GM23338 (cell line): ENCODE data around the gene ELL3. TPM values are rescaled to one million over a fixed set of nuclear protein-coding genes. Genes with fewer than 3 reads are reported as not detected.
A peak's percentile ranks its signal among the peaks of the same experiment; 100 is the strongest.

ENCODE experiments used
- ATAC-seq: fragments of 200-7000 bp; cut with Tn5 transposase; 3 replicates; pipeline ENCODE4 v1.9.1; 2020
- DNase-seq: peaks from one replicate; pipeline ENCODE4 v3.0.0-alpha.2; 2015; ENCODE audit warnings: low spot score
- H2AFZ ChIP-seq: fragments of 200-600 bp; sonication (generic); 2 replicates; pipeline ENCODE4 v1.8.0; 2016; ENCODE audit warnings: antibody characterized with exemption, mild to moderate bottlenecking, moderate library complexity
- H3F3A ChIP-seq: fragments of 200-600 bp; sonication (generic); replicated peaks from 2 replicates; pipeline ENCODE4 v1.8.0; 2017; ENCODE audit warnings: antibody characterized with exemption, mixed run types, low read depth
- H3K27ac ChIP-seq: fragments of 200-600 bp; sonication (generic); 2 replicates; pipeline ENCODE4 v1.6.1; 2016; ENCODE audit warnings: low read depth
- H3K27me3 ChIP-seq: fragments of 200-600 bp; sonication (generic); 2 replicates; pipeline ENCODE4 v1.8.0; 2016; ENCODE audit warnings: mild to moderate bottlenecking, mixed run types, moderate library complexity; ENCODE audit not compliant: insufficient read depth
- H3K36me3 ChIP-seq: fragments of 200-600 bp; sonication (generic); 2 replicates; pipeline ENCODE4 v1.8.0; 2016; ENCODE audit warnings: mild to moderate bottlenecking; ENCODE audit not compliant: insufficient read depth
- H3K4me1 ChIP-seq: fragments of 200-600 bp; sonication (generic); 2 replicates; pipeline ENCODE4 v1.8.0; 2016; ENCODE audit warnings: mild to moderate bottlenecking, moderate library complexity; ENCODE audit not compliant: insufficient read depth
- H3K4me2 ChIP-seq: fragments of 200-600 bp; sonication (generic); 2 replicates; pipeline ENCODE4 v1.7.1; 2017; ENCODE audit warnings: mixed run types
- H3K4me3 ChIP-seq: fragments of 200-600 bp; sonication (generic); 2 replicates; pipeline ENCODE4 v1.6.1; 2016; ENCODE audit warnings: mixed run types
- H3K79me2 ChIP-seq: fragments of 200-600 bp; sonication (generic); replicated peaks from 2 replicates; pipeline ENCODE4 v1.8.0; 2017; ENCODE audit warnings: mild to moderate bottlenecking; ENCODE audit not compliant: insufficient read depth
- H3K9me2 ChIP-seq: fragments of 200-600 bp; sonication (generic); 2 replicates; pipeline ENCODE4 v1.8.0; 2017; ENCODE audit not compliant: insufficient read depth
- H4K20me1 ChIP-seq: fragments of 200-600 bp; sonication (generic); replicated peaks from 2 replicates; pipeline ENCODE4 v1.8.0; 2017; ENCODE audit warnings: mild to moderate bottlenecking; ENCODE audit not compliant: insufficient read depth
- H3K27ac Mint-ChIP-seq: 2 replicates; pipeline ENCODE4 v1.8.0; 2020; ENCODE audit warnings: inconsistent platforms, mild to moderate bottlenecking, moderate library complexity, mixed read lengths
- H3K27me3 Mint-ChIP-seq: 3 replicates; pipeline ENCODE4 v1.8.0; 2022; ENCODE audit warnings: low read depth, mild to moderate bottlenecking, moderate library complexity, mixed read lengths, inconsistent platforms; ENCODE audit not compliant: insufficient read depth, poor library complexity
- H3K36me3 Mint-ChIP-seq: 3 replicates; pipeline ENCODE4 v1.8.0; 2021; ENCODE audit warnings: low read depth, mild to moderate bottlenecking, inconsistent platforms, moderate library complexity, mixed read lengths
- H3K4me1 Mint-ChIP-seq: 3 replicates; pipeline ENCODE4 v1.8.0; 2020; ENCODE audit warnings: mild to moderate bottlenecking, inconsistent platforms, mixed read lengths
- H3K4me3 Mint-ChIP-seq: 3 replicates; pipeline ENCODE4 v1.8.0; 2021; ENCODE audit warnings: moderate library complexity, mild to moderate bottlenecking, inconsistent platforms, mixed read lengths
- H3K9me3 Mint-ChIP-seq: 3 replicates; pipeline ENCODE4 v1.8.0; 2020; ENCODE audit warnings: moderate library complexity, mild to moderate bottlenecking, inconsistent platforms, mixed read lengths
- CREB1 ChIP-seq: fragments of 250-450 bp; sonication (Bioruptor Pico); IDR thresholded peaks from 2 replicates; pipeline ENCODE4 v1.5.0; 2020; ENCODE audit warnings: low read depth, mild to moderate bottlenecking, moderate library complexity
- EZH2 ChIP-seq: fragments of 200-600 bp; sonication (generic); IDR thresholded peaks from one replicate; pipeline ENCODE4 v1.8.0; 2017; ENCODE audit warnings: antibody characterized with exemption, mild to moderate bottlenecking, low read depth; ENCODE audit not compliant: unreplicated experiment
- EZH2phosphoT487 ChIP-seq: fragments of 200-600 bp; sonication (generic); IDR thresholded peaks from one replicate; pipeline ENCODE4 v1.8.1; 2018; ENCODE audit warnings: antibody characterized with exemption; ENCODE audit not compliant: unreplicated experiment
- JUNB ChIP-seq: IDR thresholded peaks from one replicate; pipeline ENCODE4 v1.6.1; 2016; ENCODE audit warnings: antibody characterized with exemption; ENCODE audit not compliant: unreplicated experiment
- POLR2AphosphoS5 ChIP-seq: IDR thresholded peaks from 2 replicates; pipeline ENCODE4 v1.6.1; 2016; ENCODE audit warnings: antibody characterized with exemption, low read depth
- REST ChIP-seq: IDR thresholded peaks from one replicate; pipeline ENCODE4 v1.6.1; 2018; ENCODE audit warnings: antibody characterized with exemption; ENCODE audit not compliant: unreplicated experiment
- STAT1 ChIP-seq: IDR thresholded peaks from one replicate; pipeline ENCODE4 v1.6.1; 2016; ENCODE audit warnings: antibody characterized with exemption; ENCODE audit not compliant: unreplicated experiment
- ZNF114 ChIP-seq: fragments of 250-450 bp; sonication (Bioruptor Pico); IDR thresholded peaks from 2 replicates; pipeline ENCODE4 v1.5.0; 2020; ENCODE audit warnings: mild to moderate bottlenecking, moderate library complexity
- polyA plus RNA-seq: library from polyadenylated mRNA; unstranded; fragments of >200 nt; fragmentation: Nextera tagmentation; extraction: Ambion mirVana; gene quantifications from 2 replicates; pipeline ENCODE4 v1.2.1, GENCODE V29; 2016
- total RNA-seq: library from RNA; depleted of rRNA; stranded (reverse); fragments of >200 nt; shearing (Covaris generic); gene quantifications from 2 replicates; pipeline ENCODE4 v1.2.3, GENCODE V29; 2014
- TF ChIP-seq, protein P1 (sequence below), 2 experiments: fragments of 200-600 bp in 1 of 2; sonication (generic) in 1 of 2; conservative IDR thresholded peaks; 2 replicates each; pipeline versions ENCODE4 v1.5.1 to v1.6.1; 2016 to 2017; ENCODE audit warnings: antibody characterized with exemption in 2 of 2, low read depth in 2 of 2, mild to moderate bottlenecking in 2 of 2, moderate library complexity in 1 of 2

The ELL3 gene
- total and polyA plus RNA-seq, 2 experiments from 2014 or later: 13.6 to 14.2 TPM

DNA sequence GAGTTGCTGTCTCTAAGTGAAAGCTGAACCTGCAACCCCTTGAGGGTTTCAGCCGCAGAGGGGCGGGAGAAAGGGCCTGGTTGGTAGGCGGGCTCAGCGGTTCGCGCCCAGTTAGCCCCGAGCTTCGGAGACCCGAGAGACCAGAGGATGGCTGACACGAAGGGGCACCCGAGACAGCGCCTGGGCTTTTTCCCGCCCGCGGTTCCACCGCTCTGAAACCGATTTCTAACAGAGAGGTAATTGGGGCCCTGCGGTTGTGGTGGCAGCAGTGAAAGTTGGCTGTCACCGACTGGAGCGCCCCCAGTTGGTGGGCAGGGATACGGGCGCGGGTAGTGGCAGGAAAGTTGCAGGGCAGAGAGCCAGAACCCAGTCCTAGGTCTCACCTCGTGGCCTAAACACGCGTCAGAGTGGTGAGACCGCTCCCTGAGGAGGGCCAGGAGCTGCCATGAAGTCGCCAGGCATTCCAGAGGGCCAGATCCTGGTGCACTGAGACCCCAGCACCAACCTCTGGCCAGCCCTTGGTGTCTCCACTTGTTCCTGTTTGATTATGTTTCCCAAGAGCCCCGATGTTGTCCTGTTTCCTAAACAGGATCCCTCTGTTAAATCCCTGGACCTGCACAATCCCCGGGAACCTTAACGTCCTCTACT lies 625 bp upstream of the ELL3 start:
- Histone ChIP-seq H3K36me3 (peaks cover 9% of the 10 kb centered on the region; the same call in 1 of the 2 replicates), H3K27ac (peak overlapping the region; percentile 76; the same call in 1 of the 2 replicates), H2AFZ (peak overlapping the region; percentile 98), H4K20me1 (peaks cover 11% of the 10 kb centered on the region), H3K79me2 (no peaks in the 10 kb centered on the region), H3K4me2 (peak overlapping the region; percentile 96), H3K4me1 (peaks cover 11% of the 10 kb centered on the region), H3K9me2 (no peaks in the 10 kb centered on the region), H3K4me3 (peak overlapping the region; percentile 95), H3F3A (peaks cover 38% of the 10 kb centered on the region), H3K27me3 (no peaks in the 10 kb centered on the region)
- H3K36me3 Mint-ChIP-seq: peaks cover 17% of the 10 kb centered on the region
- DNase-seq (peak; percentile 84), ATAC-seq (peak; percentile 50)
- H3K9me3 Mint-ChIP-seq: no peaks in the 10 kb centered on the region; the same call in 2 of the 3 replicates
- H3K4me1 Mint-ChIP-seq: peaks cover 17% of the 10 kb centered on the region
- peak overlapping the region; percentile 82 for H3K4me3 Mint-ChIP-seq
- H3K27me3 Mint-ChIP-seq: peaks cover 21% of the 10 kb centered on the region
- TF ChIP-seq CREB1 (CRISPR knock-in tag): peak; percentile 42; the same call in 1 of the 2 replicates
- TF ChIP-seq, protein P1, sequence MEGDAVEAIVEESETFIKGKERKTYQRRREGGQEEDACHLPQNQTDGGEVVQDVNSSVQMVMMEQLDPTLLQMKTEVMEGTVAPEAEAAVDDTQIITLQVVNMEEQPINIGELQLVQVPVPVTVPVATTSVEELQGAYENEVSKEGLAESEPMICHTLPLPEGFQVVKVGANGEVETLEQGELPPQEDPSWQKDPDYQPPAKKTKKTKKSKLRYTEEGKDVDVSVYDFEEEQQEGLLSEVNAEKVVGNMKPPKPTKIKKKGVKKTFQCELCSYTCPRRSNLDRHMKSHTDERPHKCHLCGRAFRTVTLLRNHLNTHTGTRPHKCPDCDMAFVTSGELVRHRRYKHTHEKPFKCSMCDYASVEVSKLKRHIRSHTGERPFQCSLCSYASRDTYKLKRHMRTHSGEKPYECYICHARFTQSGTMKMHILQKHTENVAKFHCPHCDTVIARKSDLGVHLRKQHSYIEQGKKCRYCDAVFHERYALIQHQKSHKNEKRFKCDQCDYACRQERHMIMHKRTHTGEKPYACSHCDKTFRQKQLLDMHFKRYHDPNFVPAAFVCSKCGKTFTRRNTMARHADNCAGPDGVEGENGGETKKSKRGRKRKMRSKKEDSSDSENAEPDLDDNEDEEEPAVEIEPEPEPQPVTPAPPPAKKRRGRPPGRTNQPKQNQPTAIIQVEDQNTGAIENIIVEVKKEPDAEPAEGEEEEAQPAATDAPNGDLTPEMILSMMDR (conservative IDR thresholded peaks at IDR 0.05; ENCODE audit: low read depth in 2 of 2): peak; percentile 82 to 87
- no peak for TF ChIP-seq JUNB
- no peak for TF ChIP-seq STAT1
- peak overlapping the region; percentile 48; the same call in 1 of the 2 replicates for H3K27ac Mint-ChIP-seq

DNA sequence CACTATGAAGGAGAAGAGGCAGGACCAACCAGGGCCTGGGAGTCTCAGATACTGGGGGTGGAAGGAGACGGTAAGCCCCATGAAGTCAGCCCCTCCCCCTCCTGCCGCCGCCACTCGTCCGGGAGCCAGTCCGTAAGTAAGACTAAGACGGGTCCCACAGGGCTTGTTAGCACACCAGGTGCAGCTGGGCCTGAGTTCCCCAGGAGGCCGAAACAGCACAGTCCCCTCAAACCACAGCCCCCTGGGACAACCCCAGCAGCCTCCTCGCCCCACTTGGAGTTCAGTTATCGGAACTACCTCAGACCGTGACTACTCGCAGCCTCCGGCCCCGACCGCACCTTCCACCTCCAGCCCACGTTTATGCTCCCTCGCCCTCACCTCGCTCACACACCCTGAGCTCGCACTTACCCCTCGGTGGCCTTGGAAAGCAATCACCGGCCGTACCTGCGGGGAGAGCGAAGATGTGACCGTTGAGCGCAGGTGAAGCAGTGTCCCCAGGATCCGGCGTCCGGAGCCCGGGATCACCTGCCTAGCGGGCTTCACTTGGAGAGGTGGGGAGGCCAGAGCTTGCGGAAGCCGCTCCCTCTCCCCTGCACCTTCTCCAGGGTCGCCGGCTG lies 557 bp downstream of the ELL3 start:
- Histone ChIP-seq H3K9me2 (no peaks in the 10 kb centered on the region), H3K4me2 (peak overlapping the region; percentile 96), H3K27ac (no peak overlapping the region), H3K27me3 (no peaks in the 10 kb centered on the region), H3K4me3 (peak overlapping the region; percentile 95), H4K20me1 (peaks cover 17% of the 10 kb centered on the region), H3K4me1 (peaks cover 11% of the 10 kb centered on the region), H3F3A (peaks cover 49% of the 10 kb centered on the region), H3K36me3 (peaks cover 21% of the 10 kb centered on the region), H2AFZ (peak overlapping the region; percentile 98), H3K79me2 (no peaks in the 10 kb centered on the region)
- TF ChIP-seq ZNF114 (CRISPR knock-in tag) (no peak), STAT1 (no peak), POLR2AphosphoS5 (0 out of 2 replicates have a peak, but pooled peaks have one; percentile 6), REST (no peak), EZH2 (no peak), EZH2phosphoT487 (no peak)
- TF ChIP-seq, protein P1 (conservative IDR thresholded peaks at IDR 0.05; ENCODE audit: low read depth in 2 of 2): no peak
- ATAC-seq: peak; percentile 50
- peaks cover 19% of the 10 kb centered on the region for H3K27me3 Mint-ChIP-seq
- H3K4me1 Mint-ChIP-seq: peaks cover 17% of the 10 kb centered on the region
- DNase-seq: peak; percentile 82
- no peaks in the 10 kb centered on the region; the same call in 2 of the 3 replicates for H3K9me3 Mint-ChIP-seq
- H3K27ac Mint-ChIP-seq: no peak overlapping the region
- H3K4me3 Mint-ChIP-seq: peak overlapping the region; percentile 82
- H3K36me3 Mint-ChIP-seq: peaks cover 29% of the 10 kb centered on the region
